ENCODE measurements around the gene TYRO3. TPM values are rescaled to one million over a fixed set of nuclear protein-coding genes. Genes with fewer than 3 reads are reported as not detected.
A peak's percentile ranks its signal among the peaks of the same experiment; 100 is the strongest.

The TYRO3 gene
- total and polyA plus RNA-seq, 7 donors, result 1.6 to 5.8 (median 4.6) TPM

GRCh38 chr15:41560572-41560874 is 1.5 kb downstream of the TYRO3 start:
- no peaks in the 10 kb centered on the region for H3K9me3 ChIP-seq
- ATAC-seq (no peak), DNase-seq (peak in 1 of 2 donors; percentile 23)
- WGBS, 3 donors, result 56 to 70% (median 64%) methylated on average over 2 of the region's 2 CpGs
- intact Hi-C loops (cut with DNase I), result no loop called here
- H3K4me1 ChIP-seq, result peaks cover 6% of the 10 kb centered on the region
- H3K4me3 ChIP-seq, result no peak overlapping the region
- H3K27ac ChIP-seq, result no peak overlapping the region
- no peaks in the 10 kb centered on the region for H3K36me3 ChIP-seq (ENCODE audit: insufficient read depth in 1 of 2, low read depth in 1 of 2)
- peaks cover 0 to 1% (median 0%) of the 10 kb centered on the region in 3 donors for H3K27me3 ChIP-seq (ENCODE audit: insufficient read depth in 3 of 3, low read length in 2 of 3)
- TF ChIP-seq, protein P1, sequence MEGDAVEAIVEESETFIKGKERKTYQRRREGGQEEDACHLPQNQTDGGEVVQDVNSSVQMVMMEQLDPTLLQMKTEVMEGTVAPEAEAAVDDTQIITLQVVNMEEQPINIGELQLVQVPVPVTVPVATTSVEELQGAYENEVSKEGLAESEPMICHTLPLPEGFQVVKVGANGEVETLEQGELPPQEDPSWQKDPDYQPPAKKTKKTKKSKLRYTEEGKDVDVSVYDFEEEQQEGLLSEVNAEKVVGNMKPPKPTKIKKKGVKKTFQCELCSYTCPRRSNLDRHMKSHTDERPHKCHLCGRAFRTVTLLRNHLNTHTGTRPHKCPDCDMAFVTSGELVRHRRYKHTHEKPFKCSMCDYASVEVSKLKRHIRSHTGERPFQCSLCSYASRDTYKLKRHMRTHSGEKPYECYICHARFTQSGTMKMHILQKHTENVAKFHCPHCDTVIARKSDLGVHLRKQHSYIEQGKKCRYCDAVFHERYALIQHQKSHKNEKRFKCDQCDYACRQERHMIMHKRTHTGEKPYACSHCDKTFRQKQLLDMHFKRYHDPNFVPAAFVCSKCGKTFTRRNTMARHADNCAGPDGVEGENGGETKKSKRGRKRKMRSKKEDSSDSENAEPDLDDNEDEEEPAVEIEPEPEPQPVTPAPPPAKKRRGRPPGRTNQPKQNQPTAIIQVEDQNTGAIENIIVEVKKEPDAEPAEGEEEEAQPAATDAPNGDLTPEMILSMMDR (IDR thresholded peaks at IDR 0.05), result no peak

DNA sequence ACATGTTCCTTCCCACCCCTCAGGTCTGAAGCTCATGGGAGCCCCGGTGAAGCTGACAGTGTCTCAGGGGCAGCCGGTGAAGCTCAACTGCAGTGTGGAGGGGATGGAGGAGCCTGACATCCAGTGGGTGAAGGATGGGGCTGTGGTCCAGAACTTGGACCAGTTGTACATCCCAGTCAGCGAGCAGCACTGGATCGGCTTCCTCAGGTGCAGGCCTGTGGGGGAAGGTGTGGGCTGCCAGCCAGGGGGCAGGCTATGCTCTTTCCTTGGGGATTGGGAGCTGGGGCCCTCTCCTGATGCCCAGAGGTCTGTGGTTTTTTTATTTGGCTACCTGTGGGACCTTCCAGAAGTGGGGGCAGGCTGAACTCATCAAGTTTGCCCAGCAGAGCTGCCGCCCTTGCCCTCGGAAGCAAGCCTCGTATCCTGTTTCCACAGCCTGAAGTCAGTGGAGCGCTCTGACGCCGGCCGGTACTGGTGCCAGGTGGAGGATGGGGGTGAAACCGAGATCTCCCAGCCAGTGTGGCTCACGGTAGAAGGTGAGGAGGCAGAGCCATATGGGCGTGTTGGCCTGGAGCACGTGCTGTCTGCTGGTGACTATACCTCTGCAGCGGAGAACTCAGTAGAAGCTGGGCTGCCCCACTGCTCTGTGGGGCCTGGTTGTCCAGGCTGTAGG is 2.2 kb downstream of the TYRO3 start:
- H3K4me1 ChIP-seq, result peaks cover 6% of the 10 kb centered on the region
- TF ChIP-seq, protein P1 (IDR thresholded peaks at IDR 0.05), result no peak
- peaks cover 0 to 1% (median 0%) of the 10 kb centered on the region in 3 donors for H3K27me3 ChIP-seq (ENCODE audit: insufficient read depth in 3 of 3, low read length in 2 of 3)
- H3K36me3 ChIP-seq (ENCODE audit: insufficient read depth in 1 of 2, low read depth in 1 of 2), result no peaks in the 10 kb centered on the region
- H3K27ac ChIP-seq, result no peak overlapping the region
- intact Hi-C loops (cut with DNase I), result no loop called here
- ATAC-seq, result no peak
- H3K4me3 ChIP-seq, result no peak overlapping the region
- no peaks in the 10 kb centered on the region for H3K9me3 ChIP-seq
- DNase-seq, result peak in 1 of 2 donors; percentile 40
- 87 to 89% (median 89%) methylated on average over 16 of the region's 16 CpGs for WGBS, 3 donors

DNA sequence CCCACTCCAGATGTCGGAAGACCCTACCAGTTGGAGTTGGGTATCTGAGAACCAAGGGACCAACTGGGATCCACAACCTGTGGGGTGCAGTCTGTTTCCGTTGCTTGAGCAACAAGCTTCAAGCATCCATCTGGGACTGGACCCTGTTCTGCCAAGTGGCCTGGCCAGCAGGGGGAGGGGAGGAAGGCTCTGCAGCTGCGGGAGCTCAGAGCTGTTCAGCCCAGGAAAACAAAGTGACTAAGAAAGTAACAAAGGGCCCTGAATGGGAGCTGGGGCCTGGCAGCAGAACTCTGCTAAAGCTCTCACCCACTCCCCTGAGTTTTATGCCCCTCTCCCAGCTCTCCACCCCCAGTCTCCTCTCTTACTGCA is 2.7 kb downstream of the TYRO3 start:
- Histone ChIP-seq H3K36me3 (ENCODE audit: insufficient read depth in 1 of 2, low read depth in 1 of 2) (no peaks in the 10 kb centered on the region), H3K27ac (no peak overlapping the region), H3K9me3 (no peaks in the 10 kb centered on the region), H3K4me1 (peaks cover 6% of the 10 kb centered on the region), H3K4me3 (no peak overlapping the region), H3K27me3 (ENCODE audit: insufficient read depth in 3 of 3, low read length in 2 of 3) (peaks cover 0 to 1% (median 0%) of the 10 kb centered on the region in 3 donors)
- DNase-seq, result peak; percentile 57 to 87
- WGBS, 3 donors, result 58 to 68% (median 65%) methylated on average over 3 of the region's 3 CpGs
- intact Hi-C loops (cut with DNase I), result no loop called here
- peak in 2 of 4 donors; percentile 24 to 50 for ATAC-seq
- TF ChIP-seq, protein P1 (IDR thresholded peaks at IDR 0.05), result no peak

DNA sequence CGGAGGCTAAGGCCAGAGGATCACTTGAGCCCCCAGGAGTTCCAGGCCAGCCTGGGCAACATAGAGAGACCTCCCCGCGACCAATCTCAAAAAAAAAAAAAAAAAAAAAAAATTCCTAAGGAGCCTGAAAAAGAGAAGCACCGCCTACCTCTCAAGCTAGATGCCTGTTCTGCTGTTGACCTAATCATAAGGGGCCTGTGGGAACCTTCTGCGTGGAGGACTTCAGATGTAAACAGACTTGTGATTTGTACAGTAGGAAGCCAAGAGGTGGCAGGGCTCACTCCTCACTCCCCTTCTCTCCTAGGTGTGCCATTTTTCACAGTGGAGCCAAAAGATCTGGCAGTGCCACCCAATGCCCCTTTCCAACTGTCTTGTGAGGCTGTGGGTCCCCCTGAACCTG is 3.2 kb downstream of the TYRO3 start:
- Histone ChIP-seq H3K27me3 (ENCODE audit: insufficient read depth in 3 of 3, low read length in 2 of 3) (peaks cover 0 to 1% (median 0%) of the 10 kb centered on the region in 3 donors), H3K4me3 (no peak overlapping the region), H3K4me1 (peaks cover 6% of the 10 kb centered on the region), H3K36me3 (ENCODE audit: insufficient read depth in 1 of 2, low read depth in 1 of 2) (no peaks in the 10 kb centered on the region), H3K27ac (no peak overlapping the region), H3K9me3 (no peaks in the 10 kb centered on the region)
- ATAC-seq (no peak), DNase-seq (no peak)
- TF ChIP-seq, protein P1 (IDR thresholded peaks at IDR 0.05), result no peak
- WGBS, 3 donors, result 57 to 66% (median 66%) methylated on average over 4 to 5 of the region's 5 CpGs
- intact Hi-C loops (cut with DNase I), result no loop called here

- Histone ChIP-seq H3K27me3 (ENCODE audit: insufficient read depth in 3 of 3, low read length in 2 of 3) (peaks cover 0 to 1% (median 0%) of the 10 kb centered on the region in 3 donors), H3K27ac (no peak overlapping the region), H3K36me3 (ENCODE audit: insufficient read depth in 1 of 2, low read depth in 1 of 2) (no peaks in the 10 kb centered on the region), H3K4me3 (no peak overlapping the region), H3K9me3 (no peaks in the 10 kb centered on the region), H3K4me1 (peaks cover 6% of the 10 kb centered on the region)
- no peak for ATAC-seq
- DNase-seq, result no peak
- 70 to 86% (median 74%) methylated on average over 4 of the region's 4 CpGs for WGBS, 3 donors
- TF ChIP-seq, protein P1 (IDR thresholded peaks at IDR 0.05), result no peak
- intact Hi-C loops (cut with DNase I), result no loop called here
Measured at GRCh38 chr15:41562784-41563198, 3.8 kb downstream of the TYRO3 start.
